IMR-90 (cell line): Measurements from ENCODE around the gene DRC7. TPM values are rescaled to one million over a fixed set of nuclear protein-coding genes. Genes with fewer than 3 reads are reported as not detected.

Experiments
- ATAC-seq: fragments of 200-7000 bp; cut with Tn5 transposase; 2 replicates; pipeline ENCODE4 v1.9.1; 2020; ENCODE audit warnings: low read depth, mild to moderate bottlenecking, moderate library complexity
- BruUV-seq: library from RNA; stranded (reverse); fragments of 400-500 nt; replicated peaks from 2 replicates; lab custom pipeline; 2021; lab: Mats Ljungman, UMichigan
- CTCF ChIA-PET: fragments of 300-600 bp; formaldehyde crosslinking; extraction: SDS; loops from one replicate; lab custom pipeline; 2021; ENCODE audit warnings: antibody characterized with exemption; lab: Yijun Ruan, JAX
- POLR2A ChIA-PET: fragments of 300-600 bp; sonication (Branson Sonifier 250); formaldehyde crosslinking; loops from one replicate; lab custom pipeline; 2022; ENCODE audit warnings: antibody characterized with exemption; ENCODE audit not compliant: unreplicated experiment; lab: Charles Lee
- DNase-seq: peaks from one replicate; pipeline ENCODE4 v3.0.0; 2013
- H2AFZ ChIP-seq: replicated peaks from 2 replicates; pipeline ENCODE3; 2013; ENCODE audit warnings: low read length, mild to moderate bottlenecking; ENCODE audit not compliant: poor library complexity
- H2AK5ac ChIP-seq: 2 replicates; pipeline ENCODE4 v1.6.1; 2013; ENCODE audit warnings: low read depth, low read length, inconsistent platforms
- H2AK9ac ChIP-seq: replicated peaks from 2 replicates; pipeline ENCODE3; 2013; ENCODE audit warnings: mild to moderate bottlenecking, low read depth, low read length, moderate library complexity; ENCODE audit not compliant: poor library complexity
- H2BK120ac ChIP-seq: 2 replicates; pipeline ENCODE4 v1.6.1; 2013; ENCODE audit warnings: low read depth, low read length, inconsistent platforms
- H2BK15ac ChIP-seq: 3 replicates; pipeline ENCODE4 v1.6.1; 2013; ENCODE audit warnings: low read depth, low read length, inconsistent platforms
- H2BK20ac ChIP-seq: 2 replicates; pipeline ENCODE4 v1.6.1; 2013; ENCODE audit warnings: low read depth, mild to moderate bottlenecking, inconsistent platforms, low read length, moderate library complexity
- H2BK5ac ChIP-seq: 2 replicates; pipeline ENCODE4 v1.6.1; 2013; ENCODE audit warnings: mild to moderate bottlenecking, low read depth, low read length, inconsistent platforms; ENCODE audit not compliant: poor library complexity, severe bottlenecking
- H3K14ac ChIP-seq: replicated peaks from 2 replicates; pipeline ENCODE4 v1.6.1; 2013; ENCODE audit warnings: low read depth, low read length, inconsistent platforms
- H3K18ac ChIP-seq: 2 replicates; pipeline ENCODE4 v1.6.1; 2013; ENCODE audit warnings: low read depth, low read length, control low read depth
- H3K23ac ChIP-seq: 2 replicates; pipeline ENCODE4 v1.6.1; 2013; ENCODE audit warnings: low read depth, low read length, inconsistent platforms
- H3K27ac ChIP-seq: 2 replicates; pipeline ENCODE4 v1.5.1; 2013; ENCODE audit warnings: mild to moderate bottlenecking, control low read depth, low read length; ENCODE audit not compliant: insufficient read depth
- H3K27me3 ChIP-seq: 2 replicates; pipeline ENCODE4 v1.6.1; 2013; ENCODE audit warnings: low read length; ENCODE audit not compliant: control insufficient read depth, insufficient read depth
- H3K36me3 ChIP-seq: 2 replicates; pipeline ENCODE4 v1.6.1; 2013; ENCODE audit warnings: low read length, mixed read lengths; ENCODE audit not compliant: control insufficient read depth, insufficient read depth
- H3K4ac ChIP-seq: 2 replicates; pipeline ENCODE4 v1.6.1; 2013; ENCODE audit warnings: low read depth, low read length, inconsistent platforms
- H3K4me1 ChIP-seq: 2 replicates; pipeline ENCODE4 v1.6.1; 2013; ENCODE audit warnings: low read length, mixed read lengths; ENCODE audit not compliant: control insufficient read depth, insufficient read depth
- H3K4me2 ChIP-seq: 2 replicates; pipeline ENCODE4 v1.6.1; 2013; ENCODE audit warnings: low read depth, mild to moderate bottlenecking, control low read depth, low read length, moderate library complexity
- H3K4me3 ChIP-seq: 2 replicates; pipeline ENCODE4 v1.5.1; 2013; ENCODE audit warnings: low read depth, mild to moderate bottlenecking, control low read depth, low read length, moderate library complexity; ENCODE audit not compliant: insufficient read depth
- H3K56ac ChIP-seq: 2 replicates; pipeline ENCODE4 v1.6.1; 2013; ENCODE audit warnings: low read length, inconsistent platforms; ENCODE audit not compliant: insufficient read depth; ENCODE audit errors: extremely low read depth
- H3K79me1 ChIP-seq, 2 experiments: 2 replicates each; pipeline ENCODE4 v1.6.1; 2013; ENCODE audit warnings: low read length in 2 of 2, inconsistent platforms in 1 of 2, low read depth in 1 of 2
- H3K9ac ChIP-seq: 2 replicates; pipeline ENCODE4 v1.6.1; 2013; ENCODE audit warnings: low read depth, low read length, control low read depth
- H3K9me1 ChIP-seq: 2 replicates; pipeline ENCODE4 v1.6.1; 2013; ENCODE audit warnings: low read length, inconsistent platforms; ENCODE audit not compliant: insufficient read depth
- H3K9me3 ChIP-seq: 2 replicates; pipeline ENCODE4 v1.6.1; 2013; ENCODE audit warnings: low read length; ENCODE audit not compliant: control insufficient read depth, insufficient read depth
- H4K20me1 ChIP-seq: 2 replicates; pipeline ENCODE4 v1.6.1; 2013; ENCODE audit warnings: low read length, inconsistent platforms; ENCODE audit not compliant: insufficient read depth
- H4K5ac ChIP-seq: 2 replicates; pipeline ENCODE4 v1.6.1; 2013; ENCODE audit warnings: mild to moderate bottlenecking, low read depth, low read length, control low read depth
- H4K8ac ChIP-seq, 2 experiments: 2 replicates each; pipeline ENCODE4 v1.6.1; 2013; ENCODE audit warnings: low read depth in 2 of 2, low read length in 2 of 2, control low read depth in 1 of 2, inconsistent platforms in 1 of 2
- H4K91ac ChIP-seq: 2 replicates; pipeline ENCODE4 v1.6.1; 2013; ENCODE audit warnings: low read depth, low read length, inconsistent platforms; ENCODE audit not compliant: insufficient read depth
- BHLHE40 ChIP-seq: fragments of 150-350 bp; IDR thresholded peaks from 2 replicates; pipeline ENCODE4 v1.6.1; 2016; ENCODE audit warnings: mild to moderate bottlenecking, low read depth, low read length
- CHD1 ChIP-seq: IDR thresholded peaks from 2 replicates; pipeline ENCODE4 v1.6.1; 2012; ENCODE audit warnings: low read depth, low read length, improper control_type of control experiment
- CTCF ChIP-seq: conservative IDR thresholded peaks from 2 replicates; pipeline ENCODE4 v1.5.1; 2012; ENCODE audit warnings: mild to moderate bottlenecking, low read depth, low read length, improper control_type of control experiment
- FOS ChIP-seq: fragments of 150-350 bp; IDR thresholded peaks from 2 replicates; pipeline ENCODE4 v1.6.1; 2016; ENCODE audit warnings: low read depth, low read length
- MXI1 ChIP-seq: IDR thresholded peaks from 2 replicates; pipeline ENCODE4 v1.6.1; 2012; ENCODE audit warnings: low read depth, mild to moderate bottlenecking, low read length, moderate library complexity, borderline replicate concordance
- RCOR1 ChIP-seq: IDR thresholded peaks from 2 replicates; pipeline ENCODE4 v1.6.1; 2012; ENCODE audit warnings: mild to moderate bottlenecking, low read length, improper control_type of control experiment; ENCODE audit not compliant: insufficient replicate concordance
- USF2 ChIP-seq: fragments of 150-350 bp; IDR thresholded peaks from 2 replicates; pipeline ENCODE4 v1.6.1; 2017; ENCODE audit warnings: mild to moderate bottlenecking, antibody characterized with exemption, low read length, low read depth
- WGBS, 2 experiments: methylation state at CpG; one replicate each; pipeline versions ENCODE4 v1.1.5 to v1.1.7; 2013; ENCODE audit warnings: missing lambda C conversion rate in 2 of 2; ENCODE audit not compliant: insufficient read length in 1 of 2; ENCODE audit errors: extremely low coverage in 2 of 2; 5-methylcytosine and 5-hydroxymethylcytosine counted together
- dilution Hi-C: fragments of 300-500 bp; cut with HindIII; formaldehyde crosslinking; loops from one replicate; pipeline ENCODE4 v1.14.3; 2018; ENCODE audit warnings: low sequenced_read_pairs; ENCODE audit not compliant: unreplicated experiment
- in situ Hi-C: fragments of 300-500 bp; cut with MboI; formaldehyde crosslinking; loops from 3 replicates; pipeline ENCODE4 v1.14.3; 2019; ENCODE audit warnings: low sequenced_read_pairs, inconsistent platforms, mixed read lengths
- intact Hi-C: fragments of 100-400 bp; cut with micrococcal nuclease; formaldehyde crosslinking; loops from 2 replicates; pipeline ENCODE4 v1.10.0; 2022
- polyA plus RNA-seq, 3 experiments: library from polyadenylated mRNA; depleted of rRNA; stranded (reverse); fragments of >200 nt; gene quantifications; 2 replicates each; pipeline ENCODE4 v1.2.3, GENCODE V29; 2012; ENCODE audit warnings: low replicate concordance in 1 of 3
- total RNA-seq: library from RNA; depleted of rRNA; stranded (reverse); fragments of >200 nt; gene quantifications from 2 replicates; pipeline ENCODE4 v1.2.3, GENCODE V29; 2012

DRC7 gene
- total and polyA plus RNA-seq, 2 of the 4 experiments (the other 2 are of a cell fraction): not detected

- dilution Hi-C loops (no loop called here), intact Hi-C loops (no loop called here), in situ Hi-C loops (no loop called here)
- H3K4me1 ChIP-seq: peaks cover 7% of the 10 kb centered on the region
- peak overlapping the region; percentile 57; the same call in 2 of the 3 replicates for H2BK15ac ChIP-seq
- H3K27me3 ChIP-seq: no peaks in the 10 kb centered on the region
- H2AFZ ChIP-seq: peak overlapping the region; percentile 91
- peak overlapping the region; percentile 76 for H2BK20ac ChIP-seq
- no peaks in the 10 kb centered on the region for H3K9me3 ChIP-seq
- ChIA-PET CTCF (interaction anchor here (0.6 to 1.1 kb wide), 3 partner anchors 83 to 103 kb away, joined by 3 to 8 read pairs (median 4); no protein-coding TSS in a partner anchor), POLR2A (no interaction called here)
- H4K91ac ChIP-seq: peak overlapping the region; percentile 88
- peak; percentile 95 for ATAC-seq
- peak overlapping the region; percentile 66; the same call in 1 of the 2 replicates for H3K23ac ChIP-seq
- H2AK9ac ChIP-seq: peak overlapping the region; percentile 98
- peak overlapping the region; percentile 87 for H3K14ac ChIP-seq
- peak overlapping the region; percentile 78 for H2BK120ac ChIP-seq
- peak overlapping the region; percentile 89 for H2BK5ac ChIP-seq
- H2AK5ac ChIP-seq: peak overlapping the region; percentile 99
- WGBS, 2 experiments: 80% methylated on average over 1 of the region's 6 CpGs; no CpG with 5 or more reads in 1 of the 2 experiments
- H3K79me1 ChIP-seq: peaks cover 5 to 25% of the 10 kb centered on the region in 2 experiments; a peak in 3 of 4 replicates
- H3K27ac ChIP-seq: peak overlapping the region; percentile 59
- no peak overlapping the region for H3K4me3 ChIP-seq
- DNase-seq: peak; percentile 90
- peaks cover 4% of the 10 kb centered on the region for H3K9me1 ChIP-seq
- peak overlapping the region; percentile 27; the same call in 1 of the 2 replicates for H4K5ac ChIP-seq
- H3K36me3 ChIP-seq: peaks cover 56% of the 10 kb centered on the region
- TF ChIP-seq CHD1 (no peak), CTCF (no peak), FOS (peak; percentile 91), MXI1 (peak; percentile 74; the same call in 1 of the 2 replicates), BHLHE40 (peak; percentile 90), USF2 (peak; percentile 87), RCOR1 (no peak)
- peak overlapping the region; percentile 38 to 76 for H4K8ac ChIP-seq
- H3K9ac ChIP-seq: peak overlapping the region; percentile 19; the same call in 1 of the 2 replicates
- H3K4ac ChIP-seq: peak overlapping the region; percentile 96
- BruUV-seq: no TSS peak
- H3K4me2 ChIP-seq: 0 out of 2 replicates have a peak overlapping the region, but pooled peaks have one; percentile 1
- H3K56ac ChIP-seq: peak overlapping the region; percentile 38; the same call in 1 of the 2 replicates
- peaks cover 3% of the 10 kb centered on the region; the same call in 1 of the 2 replicates for H4K20me1 ChIP-seq
- H3K18ac ChIP-seq: peak overlapping the region; percentile 26
Observed at GRCh38 chr16:57764341-57765159, 69.9 kb downstream of the DRC7 start.
